COLO668 (cell line): ENCODE results near the gene TMPRSS2.
"Not testable (repeated sequence)": the region's sequence is repeated elsewhere in the genome, so short reads cannot be mapped to it uniquely, and the experiment has no call there.

Experiments
- DNase-seq: peaks from one replicate; lab custom pipeline; 2025; ENCODE audit not compliant: unreplicated experiment; lab: John Stamatoyannopoulos, UW

TMPRSS2 gene

GRCh38 chr21:41428311-41428710 is 79.6 kb downstream of the TMPRSS2 start:
- no peak for DNase-seq

- no peak for DNase-seq
These were observed 80.4 kb downstream of the TMPRSS2 start for GRCh38 chr21:41427556-41427955.

GRCh38 chr21:41426676-41427404 is 81.1 kb downstream of the TMPRSS2 start:
- no peak for DNase-seq

GRCh38 chr21:41425954-41426675 is 81.8 kb downstream of the TMPRSS2 start, which contains the start of gene MX1:
Gene MX1 (plus strand): TSS chr21:41426239. CDS start chr21:41432071, 5,832 bp downstream.
- DNase-seq = peak; percentile 62

GRCh38 chr21:41425588-41425953 is 82.4 kb downstream of the TMPRSS2 start:
- no peak for DNase-seq

GRCh38 chr21:41423305-41423636 is 84.7 kb downstream of the TMPRSS2 start:
- not testable (repeated sequence) for DNase-seq

GRCh38 chr21:41422546-41423304 is 85.2 kb downstream of the TMPRSS2 start:
- DNase-seq = no peak

GRCh38 chr21:41420998-41421397 is 87.0 kb downstream of the TMPRSS2 start:
- DNase-seq = not testable (repeated sequence)

- DNase-seq = peak; percentile 76
These were observed 87.8 kb downstream of the TMPRSS2 start for GRCh38 chr21:41419921-41420862.

GRCh38 chr21:41418956-41419680 is 88.8 kb downstream of the TMPRSS2 start:
- DNase-seq = no peak

- DNase-seq = no peak
These were observed 89.6 kb downstream of the TMPRSS2 start for GRCh38 chr21:41418393-41418792.

GRCh38 chr21:41417505-41417904 is 90.5 kb downstream of the TMPRSS2 start:
- not testable (repeated sequence) for DNase-seq
